NCI-H128 (cell line): ENCODE data around the gene IQCH.

Experiments
- DNase-seq: peaks from one replicate; lab custom pipeline; 2025; ENCODE audit not compliant: unreplicated experiment; lab: John Stamatoyannopoulos, UW

Gene IQCH

DNA sequence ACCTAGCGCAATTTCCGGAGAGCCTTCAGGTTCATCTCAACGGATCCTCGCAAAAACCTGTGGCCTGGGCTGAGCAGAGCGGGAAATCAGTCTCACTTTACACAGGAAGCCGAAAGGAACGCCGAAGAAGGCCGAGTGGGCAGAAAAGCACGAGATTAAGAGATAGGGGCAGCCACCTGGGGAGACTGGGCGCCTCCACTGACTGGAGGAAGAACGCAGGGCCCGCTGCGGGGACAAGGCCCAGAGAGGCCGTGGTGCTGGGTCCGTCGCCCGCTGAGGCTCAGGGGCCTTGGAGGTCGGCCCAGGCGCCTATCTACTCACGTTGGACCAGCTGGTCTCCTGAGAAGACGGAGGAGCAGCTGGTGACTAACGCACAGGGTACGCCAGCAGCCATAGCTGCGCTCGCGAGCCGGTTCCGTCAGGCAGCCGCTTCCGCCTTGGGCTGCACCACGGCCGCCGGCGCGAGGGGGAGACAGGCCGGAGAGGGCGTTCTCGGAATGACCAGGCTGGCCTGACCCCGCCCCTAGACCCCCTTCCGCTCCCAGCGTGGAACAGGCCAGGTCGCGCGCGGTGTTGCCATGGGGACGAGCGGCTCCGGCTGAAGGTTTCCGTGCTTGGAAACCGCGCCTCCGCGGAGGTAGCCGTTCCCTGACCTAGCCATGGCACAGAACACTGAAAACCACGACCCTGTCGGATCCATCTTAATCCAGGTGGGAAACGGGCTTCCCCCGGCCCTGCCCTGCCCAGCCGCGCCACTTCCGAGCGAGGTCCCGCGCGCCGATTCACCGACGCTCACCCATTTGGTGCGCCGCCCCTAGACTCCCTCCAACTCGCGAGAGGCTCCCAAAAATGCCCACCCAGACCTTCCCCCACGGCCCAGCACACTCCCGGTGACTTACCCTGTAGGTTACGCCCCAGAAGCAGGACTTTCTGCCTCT, at the start of gene IQCH, which contains the start of gene AAGAB:
Gene IQCH, plus strand, starts transcription at position 549 of the 938 bp plus-strand sequence. Its CDS starts 111 bp downstream, at position 660.
Gene AAGAB, minus strand, starts transcription at position 424 of the 938 bp plus-strand sequence. Its CDS starts 30 bp downstream, at position 394.
- peak; percentile 85 for DNase-seq

DNA sequence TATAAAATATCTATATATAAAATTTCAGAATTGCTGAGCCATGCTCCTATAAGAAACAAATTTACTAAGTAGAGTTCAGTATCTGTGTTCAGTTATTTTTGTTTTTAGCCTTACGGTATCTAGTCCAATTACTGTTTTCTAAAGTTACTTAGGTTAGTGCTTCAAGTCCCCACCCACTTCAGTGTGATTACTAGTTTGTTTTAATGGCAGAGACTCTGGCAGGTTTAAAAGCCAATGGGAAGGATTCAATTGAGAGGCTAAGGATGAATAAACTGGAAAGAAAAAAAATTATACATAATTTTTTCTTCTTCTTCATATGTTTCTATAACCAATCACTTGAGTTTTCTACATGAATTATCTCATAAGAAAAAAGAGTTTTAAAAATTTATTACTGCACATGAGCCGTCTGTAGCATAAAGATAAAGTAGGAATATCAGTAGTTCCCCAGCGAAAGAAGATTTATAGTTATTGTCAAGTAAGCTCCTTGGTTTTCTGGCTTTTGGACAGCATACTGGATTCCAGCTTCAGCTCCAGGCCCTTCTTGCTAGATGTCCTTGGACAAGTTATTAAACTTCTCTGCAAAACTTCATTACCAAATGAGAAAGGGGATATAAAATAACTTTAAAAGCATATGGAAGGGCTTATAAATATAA, 46.9 kb upstream of the IQCH start:
- no peak for DNase-seq

DNA sequence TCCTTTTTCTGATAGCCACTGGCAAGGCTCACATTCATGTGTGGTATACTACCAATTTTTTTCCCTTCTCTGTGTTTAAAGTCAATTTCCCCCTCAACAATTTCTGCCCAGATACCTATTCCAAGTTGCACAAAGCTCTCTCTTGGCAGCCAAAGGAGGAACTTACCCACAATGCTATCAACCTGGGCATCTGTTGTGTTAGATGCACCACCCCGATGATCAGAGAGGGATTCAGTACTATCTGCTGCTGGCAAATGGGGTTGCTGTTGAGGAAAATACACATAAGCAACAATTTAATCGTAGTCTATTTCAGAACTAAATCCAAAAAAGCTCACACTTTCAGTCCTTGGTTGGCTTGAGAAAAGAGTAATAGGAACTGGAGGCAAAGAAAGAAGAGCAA, 46.2 kb upstream of the IQCH start:
- DNase-seq: no peak

GRCh38 chr15:67210555-67211168, 43.9 kb upstream of the IQCH start:
- no peak for DNase-seq

DNA sequence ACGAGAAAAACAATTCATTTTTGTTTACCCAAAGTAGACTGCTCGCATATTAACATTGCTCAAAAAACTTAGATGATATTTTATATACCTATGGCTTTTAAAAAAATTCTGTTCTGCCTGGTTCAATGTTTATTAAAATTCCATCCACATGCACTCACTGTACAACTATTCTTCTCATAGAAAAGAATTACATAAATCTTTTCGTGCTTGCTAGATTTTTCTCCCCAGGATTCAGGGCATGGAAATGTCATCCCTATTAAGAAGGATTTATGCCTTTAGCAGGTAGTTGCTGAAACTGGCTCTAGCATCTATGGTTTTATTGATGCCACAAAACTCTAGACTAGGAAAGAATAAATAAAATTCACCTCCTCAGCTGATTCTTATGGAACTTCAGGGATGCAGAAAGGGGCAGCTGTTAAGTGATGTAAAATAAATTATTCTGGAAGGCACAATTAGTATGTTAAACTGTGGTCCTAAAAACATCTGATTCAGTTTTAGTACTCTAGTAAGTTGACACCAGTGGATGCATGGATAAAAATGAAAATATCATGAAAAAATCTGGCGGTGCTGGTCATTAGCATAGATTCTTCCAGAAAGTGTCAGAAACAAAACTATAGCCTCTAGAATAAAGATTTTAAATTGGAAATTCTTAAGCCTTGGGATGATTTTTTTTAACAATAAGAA, 41.8 kb upstream of the IQCH start:
- no peak for DNase-seq

DNA sequence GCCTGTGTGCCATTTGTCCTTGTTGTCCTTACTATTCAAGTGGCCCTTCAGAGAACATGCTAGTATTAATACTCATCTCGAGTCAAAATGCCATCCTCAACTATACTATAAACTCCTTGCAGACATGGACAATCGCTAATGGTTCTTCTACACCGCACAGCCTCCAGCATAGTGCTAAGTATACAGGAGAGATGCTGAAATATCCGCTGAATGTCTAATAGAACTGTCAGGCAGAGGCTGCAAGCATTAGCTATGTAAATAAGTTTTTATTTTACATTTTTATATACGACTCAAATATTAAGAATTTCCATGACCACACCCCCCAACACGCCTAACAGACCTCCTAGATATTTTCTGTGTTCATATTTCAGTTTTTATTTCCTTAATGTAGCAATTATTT, 39.5 kb upstream of the IQCH start:
- no peak for DNase-seq

DNA sequence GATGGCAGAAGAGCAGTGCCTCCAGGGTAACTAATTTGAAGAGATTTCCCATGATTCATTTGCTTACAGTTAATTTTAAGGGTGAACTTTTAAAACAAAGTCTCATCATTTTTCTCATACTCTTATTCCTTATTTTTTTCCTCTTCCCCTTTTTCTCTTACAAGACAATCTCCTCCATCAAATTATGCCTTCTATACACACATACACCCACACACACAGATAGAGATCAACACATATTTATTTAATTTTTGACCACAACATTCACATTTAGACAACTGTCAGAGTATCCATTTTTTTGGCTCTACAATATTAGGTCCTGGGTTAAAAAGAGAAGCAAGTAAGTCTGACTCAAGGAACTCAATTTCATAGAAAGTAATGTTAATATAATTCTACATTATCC, 37.7 kb upstream of the IQCH start:
- no peak for DNase-seq

- no peak for DNase-seq
These were observed 36.2 kb upstream of the IQCH start for GRCh38 chr15:67218428-67218827.

GRCh38 chr15:67219288-67219687, 35.3 kb upstream of the IQCH start:
- DNase-seq: no peak

GRCh38 chr15:67224889-67225288, 29.7 kb upstream of the IQCH start:
- no peak for DNase-seq

DNA sequence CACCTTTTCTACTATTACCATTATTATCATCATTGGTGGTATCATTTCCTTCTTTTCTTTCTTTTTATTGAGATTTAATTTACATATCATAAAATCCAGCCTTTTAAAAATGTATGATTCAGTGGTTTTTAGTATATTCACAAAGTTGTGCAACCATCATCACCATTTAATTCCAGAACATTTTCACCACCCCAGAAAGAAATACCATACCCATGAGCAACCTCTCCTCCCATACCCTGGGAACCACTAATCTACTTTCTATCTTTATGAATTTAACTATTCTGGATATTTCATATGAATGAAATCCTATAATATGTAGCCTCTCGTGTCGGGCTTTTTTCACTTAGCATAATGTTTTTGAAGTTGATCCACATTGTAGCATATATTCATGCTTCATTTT, 29.2 kb upstream of the IQCH start:
- no peak for DNase-seq

DNA sequence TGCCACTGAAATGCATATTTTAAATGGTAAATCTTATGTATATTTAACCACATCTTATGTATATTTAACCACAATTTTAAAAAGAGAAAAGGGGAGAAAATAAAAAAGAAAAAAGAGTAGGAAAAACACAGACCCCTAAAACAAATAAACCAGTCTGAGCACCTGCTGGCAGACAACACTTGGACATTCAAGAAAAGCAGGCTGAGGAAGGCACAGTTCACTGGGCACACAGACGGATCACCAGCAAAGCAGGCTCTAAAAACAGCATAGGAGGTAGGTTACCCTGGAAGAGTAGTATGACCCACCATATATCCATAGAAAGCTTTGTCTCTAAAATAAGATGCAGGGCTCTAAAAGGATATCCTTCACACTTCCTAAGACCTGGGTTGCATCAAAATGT, 27.2 kb upstream of the IQCH start:
- no peak for DNase-seq

DNA sequence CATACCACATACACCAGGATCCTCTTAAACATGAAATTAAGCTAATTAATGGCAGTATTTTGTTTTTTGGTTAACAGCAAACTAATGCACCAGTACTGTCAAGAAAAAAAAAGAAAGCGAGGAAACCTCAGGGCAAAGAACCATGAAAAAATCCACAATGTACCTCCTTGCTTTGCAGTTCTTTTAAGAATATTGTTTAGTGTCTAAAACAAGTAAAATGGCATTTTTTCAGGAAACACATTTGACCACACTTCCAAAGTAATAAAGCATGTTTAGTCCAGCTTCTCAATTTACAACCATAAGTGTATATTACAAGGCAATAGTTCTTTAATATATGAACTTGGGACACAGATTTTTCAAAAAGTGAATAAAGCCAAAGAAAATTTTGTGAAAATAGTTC, 26.7 kb upstream of the IQCH start:
- DNase-seq: no peak

GRCh38 chr15:67228286-67228685, 26.3 kb upstream of the IQCH start:
- no peak for DNase-seq

DNA sequence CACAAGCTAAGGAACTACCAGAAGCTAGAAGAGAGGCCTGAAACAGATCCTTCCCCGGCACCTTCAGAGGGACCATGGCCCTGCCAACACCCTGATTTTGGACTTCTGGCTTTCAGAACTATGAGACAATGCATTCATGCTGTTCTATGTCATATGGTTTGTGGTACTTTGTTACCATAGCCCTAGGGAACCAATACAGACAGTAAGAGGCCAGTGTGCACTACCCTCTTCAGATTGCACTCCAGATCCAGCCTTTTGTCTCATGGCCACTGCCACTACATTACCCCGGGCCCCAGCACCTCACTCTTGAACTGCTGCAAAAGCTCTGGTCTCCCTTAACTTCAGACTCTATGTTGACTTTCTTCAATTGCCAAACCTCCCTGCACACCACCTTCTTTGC, 24.1 kb upstream of the IQCH start:
- DNase-seq: no peak

- DNase-seq: no peak
These were observed 22.0 kb upstream of the IQCH start for GRCh38 chr15:67232591-67232990.

DNA sequence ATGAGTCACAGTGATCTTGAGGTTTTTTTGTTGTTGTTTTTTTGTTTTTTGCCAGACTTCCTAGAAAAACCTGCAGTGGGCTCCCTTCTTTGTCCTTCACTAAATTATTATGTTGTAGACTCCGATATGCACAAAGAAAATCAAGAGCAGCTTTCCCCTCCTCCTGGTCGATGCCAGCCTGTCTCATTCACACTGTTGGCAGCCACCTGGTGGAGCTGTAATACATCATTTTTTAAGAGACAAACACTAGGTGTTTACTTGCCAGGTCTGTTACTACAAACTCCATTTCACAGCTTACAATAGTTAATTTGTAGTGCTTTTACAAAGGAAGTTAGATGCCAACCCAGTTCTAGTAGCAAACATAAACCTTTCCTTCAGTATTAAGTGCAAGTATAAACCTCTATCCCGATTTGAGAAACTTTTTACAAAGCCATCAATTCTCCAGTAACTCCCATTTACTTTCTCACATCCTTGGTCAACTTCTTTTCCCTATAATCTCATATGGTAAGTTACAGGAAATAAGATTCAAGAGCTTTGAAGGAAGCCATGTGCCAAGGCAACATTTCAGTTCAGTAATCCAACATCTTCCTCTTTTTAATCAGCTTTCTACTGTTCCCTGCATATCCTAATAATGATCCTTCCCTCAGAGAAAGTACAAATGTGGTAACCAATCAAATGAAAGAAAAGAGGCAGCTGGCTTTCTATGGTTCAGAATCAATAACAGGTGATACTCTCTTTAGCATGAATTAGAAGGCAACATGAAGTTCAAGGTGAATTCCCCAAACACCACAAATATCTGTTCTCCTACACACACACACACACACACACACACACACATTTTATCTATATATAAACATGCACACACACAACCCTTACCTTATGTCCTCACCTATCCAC, 14.1 kb upstream of the IQCH start:
- no peak for DNase-seq

GRCh38 chr15:67241132-67241855, 13.3 kb upstream of the IQCH start:
- no peak for DNase-seq

- DNase-seq: no peak
These were observed 11.9 kb upstream of the IQCH start for GRCh38 chr15:67242708-67243111.
